Middle frontal gyrus (tissue), 1 donor: ENCODE results near the gene FOXC1.

Source experiments
- DNase-seq: peaks from one replicate; pipeline ENCODE4 v3.0.0-alpha.2; 2015; ENCODE audit warnings: low spot score; ENCODE audit errors: extremely low spot score

Gene FOXC1

GRCh38 chr6:1622851-1623768, 13.4 kb downstream of the FOXC1 start:
- DNase-seq = no peak

GRCh38 chr6:1623769-1624057, 14.0 kb downstream of the FOXC1 start:
- DNase-seq = no peak

DNA sequence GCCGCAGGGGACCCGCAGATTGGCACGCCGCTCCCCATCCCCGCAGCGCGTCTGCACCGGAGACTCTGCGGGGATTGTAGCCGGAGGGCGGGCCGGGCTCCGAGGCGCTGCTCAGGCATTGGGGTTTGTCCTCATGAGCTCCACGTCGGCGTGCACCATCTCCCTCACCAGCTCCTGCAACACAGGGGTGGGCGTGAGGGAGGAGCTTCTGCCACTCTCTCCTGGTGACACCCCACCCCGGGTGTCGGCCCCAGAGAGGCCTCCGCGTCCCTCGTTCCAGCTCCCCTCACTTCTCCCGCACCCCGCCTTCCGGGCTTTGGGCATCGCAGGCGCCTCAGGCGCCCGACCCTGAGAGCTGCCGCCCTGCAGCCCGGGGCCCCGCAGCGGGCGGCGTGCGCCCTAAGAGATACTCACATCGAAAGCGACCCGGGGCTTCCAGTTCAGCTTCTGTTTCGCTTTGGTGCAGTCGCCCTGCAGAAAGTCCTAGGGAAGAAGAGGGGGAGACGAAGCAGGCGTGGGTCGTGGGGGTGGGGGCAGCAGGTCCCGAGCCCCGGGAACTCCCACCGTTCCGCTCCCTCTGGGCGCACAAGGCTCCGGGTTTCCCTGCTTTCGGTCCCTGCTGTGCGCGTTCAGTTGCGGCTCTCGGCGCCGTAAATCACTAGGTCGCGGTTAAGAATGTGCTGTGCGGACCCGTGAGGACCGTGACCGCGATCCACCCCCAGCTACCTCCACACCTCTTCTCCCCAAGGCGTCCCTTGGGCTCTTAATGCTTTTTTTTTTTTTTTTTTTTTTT, 14.5 kb downstream of the FOXC1 start:
- DNase-seq = no peak

GRCh38 chr6:1624851-1625781, 15.4 kb downstream of the FOXC1 start:
- no peak for DNase-seq

DNA sequence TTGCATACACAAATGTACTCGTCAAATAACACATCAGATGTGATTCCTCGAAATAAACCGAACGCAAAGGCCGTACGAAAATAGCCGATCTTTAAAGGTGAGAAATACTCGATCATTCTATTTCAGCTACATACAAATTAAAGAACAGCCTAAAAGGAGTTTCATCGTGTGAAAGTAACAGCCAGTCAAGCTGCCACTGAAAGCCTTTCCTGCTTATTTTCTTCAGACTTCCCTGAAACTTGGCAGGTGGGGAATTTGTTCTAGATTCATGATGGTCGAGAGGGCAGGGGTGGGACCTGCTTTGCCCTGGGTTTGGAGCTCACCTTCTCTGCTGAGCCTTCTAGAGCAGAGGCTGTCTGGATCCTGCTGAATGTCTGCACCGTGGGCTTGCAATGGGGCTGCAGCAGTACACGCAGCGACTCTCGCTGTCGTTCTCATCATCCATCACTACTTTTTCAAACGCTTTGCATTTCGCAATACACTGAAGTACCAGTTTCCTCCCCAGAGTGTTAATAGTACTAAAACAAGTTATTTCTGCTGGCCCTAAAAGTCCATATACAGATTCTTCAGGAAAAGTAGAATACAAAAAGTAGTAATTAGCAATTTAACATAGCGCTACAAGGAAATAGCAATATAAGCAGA, 16.2 kb downstream of the FOXC1 start:
- DNase-seq = no peak

- no peak for DNase-seq
These were observed 16.8 kb downstream of the FOXC1 start for GRCh38 chr6:1626481-1626880.

DNA sequence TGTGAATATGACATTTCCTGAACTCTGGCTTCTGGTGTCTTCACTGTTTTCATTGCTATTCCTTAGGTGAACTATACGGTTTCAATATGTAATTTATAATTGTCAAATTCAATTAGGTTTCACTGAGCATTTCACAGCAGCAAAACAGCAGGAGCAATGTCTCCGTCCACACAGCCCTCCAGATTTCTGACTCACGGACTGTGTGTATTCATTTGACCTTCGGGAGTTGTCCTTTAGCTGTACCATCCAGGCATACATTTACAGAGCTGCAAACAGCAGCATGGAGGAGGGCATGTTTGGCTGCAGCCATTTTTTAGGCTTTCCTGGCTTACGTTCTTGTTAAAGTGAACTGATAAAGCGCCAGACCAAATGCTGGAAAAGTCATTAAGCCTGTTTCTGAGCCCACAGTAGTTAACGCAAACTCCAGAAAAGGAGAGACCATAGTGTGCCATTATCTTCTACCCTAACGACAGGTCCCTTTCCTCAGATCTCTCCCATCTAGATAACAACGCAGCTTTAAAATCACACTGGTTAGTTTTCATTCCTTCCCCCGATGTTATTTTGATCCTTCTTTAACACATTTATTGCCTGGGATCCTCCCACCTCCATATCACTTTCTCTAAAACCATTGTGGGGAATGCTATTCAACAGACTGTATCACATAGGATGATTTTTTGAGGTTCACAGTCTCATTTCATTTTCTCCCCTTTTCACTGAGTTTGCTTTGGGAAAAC, 18.3 kb downstream of the FOXC1 start:
- DNase-seq = no peak

DNA sequence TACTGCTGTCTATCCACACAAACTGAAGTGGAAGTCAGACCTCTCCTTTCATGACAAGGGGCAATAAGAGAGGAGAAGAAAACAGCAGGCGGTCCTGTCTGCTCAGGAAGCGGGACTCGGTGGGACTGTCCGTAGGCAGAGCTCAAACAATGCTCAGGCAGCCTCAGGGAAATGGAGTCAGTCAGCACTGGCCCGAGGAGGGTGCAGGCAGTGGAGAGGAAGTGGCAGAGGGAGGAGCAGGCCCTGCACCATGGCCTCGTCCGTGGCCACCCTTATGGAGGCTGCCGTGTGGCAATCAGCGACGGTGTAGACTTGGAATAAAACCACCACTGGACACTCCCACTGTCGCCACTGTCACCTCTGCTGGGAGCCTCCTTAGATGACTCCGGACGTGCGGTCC, 19.6 kb downstream of the FOXC1 start:
- DNase-seq = no peak

DNA sequence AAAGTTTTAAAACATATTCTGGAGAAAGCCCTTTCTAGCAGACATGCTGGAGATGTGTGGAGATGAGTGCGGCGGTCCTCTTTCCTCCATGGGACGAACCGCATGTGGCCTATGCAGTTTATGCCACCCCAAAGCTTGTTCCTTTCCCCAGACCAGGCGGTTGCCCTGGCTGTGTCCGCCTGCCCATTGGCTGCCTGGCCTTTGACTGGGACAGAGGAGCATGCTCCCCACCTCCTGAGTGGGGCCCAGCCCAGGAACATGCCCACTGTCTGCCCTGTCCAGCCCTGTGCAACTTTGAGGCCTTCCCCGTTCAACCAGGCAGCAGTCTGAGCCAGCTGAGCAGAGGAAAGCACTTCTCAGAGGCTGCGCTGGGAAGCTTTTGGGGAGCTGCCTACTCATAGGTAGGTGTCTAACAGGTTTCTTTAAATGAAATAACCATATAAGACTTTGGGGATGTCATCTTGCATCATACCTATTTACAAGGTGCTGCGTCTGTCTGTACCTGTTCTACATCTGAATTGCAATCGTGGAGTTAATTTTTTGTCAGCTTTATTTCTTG, 20.6 kb downstream of the FOXC1 start:
- no peak for DNase-seq

DNA sequence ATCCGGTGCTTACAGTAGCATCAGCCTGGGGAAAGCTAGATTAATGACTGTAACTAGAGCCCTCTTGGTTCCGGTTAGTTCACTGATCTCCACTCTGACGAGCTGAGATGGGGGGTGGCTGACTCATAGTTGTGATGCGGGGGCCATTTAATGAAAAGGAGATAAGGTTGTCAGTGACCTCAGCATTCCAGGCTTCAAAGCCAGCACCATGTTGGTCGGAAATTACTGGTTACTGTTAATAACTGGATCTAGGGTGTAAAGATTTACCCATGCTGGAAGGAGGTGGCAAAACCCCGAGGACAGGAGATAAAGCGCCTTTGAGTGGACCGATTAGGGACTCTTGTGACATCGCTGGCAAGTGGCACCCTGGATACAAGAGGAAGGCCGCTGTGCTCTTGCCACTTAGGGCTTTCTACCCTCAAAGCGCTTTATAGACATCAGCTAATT, 21.1 kb downstream of the FOXC1 start:
- no peak for DNase-seq

GRCh38 chr6:1631251-1631650, 21.5 kb downstream of the FOXC1 start:
- DNase-seq = no peak

- DNase-seq = no peak
These were observed 23.8 kb downstream of the FOXC1 start for GRCh38 chr6:1633366-1634021.

- DNase-seq = no peak
These were observed 24.4 kb downstream of the FOXC1 start for GRCh38 chr6:1634081-1634480.

GRCh38 chr6:1635305-1636010, 25.7 kb downstream of the FOXC1 start:
- no peak for DNase-seq

DNA sequence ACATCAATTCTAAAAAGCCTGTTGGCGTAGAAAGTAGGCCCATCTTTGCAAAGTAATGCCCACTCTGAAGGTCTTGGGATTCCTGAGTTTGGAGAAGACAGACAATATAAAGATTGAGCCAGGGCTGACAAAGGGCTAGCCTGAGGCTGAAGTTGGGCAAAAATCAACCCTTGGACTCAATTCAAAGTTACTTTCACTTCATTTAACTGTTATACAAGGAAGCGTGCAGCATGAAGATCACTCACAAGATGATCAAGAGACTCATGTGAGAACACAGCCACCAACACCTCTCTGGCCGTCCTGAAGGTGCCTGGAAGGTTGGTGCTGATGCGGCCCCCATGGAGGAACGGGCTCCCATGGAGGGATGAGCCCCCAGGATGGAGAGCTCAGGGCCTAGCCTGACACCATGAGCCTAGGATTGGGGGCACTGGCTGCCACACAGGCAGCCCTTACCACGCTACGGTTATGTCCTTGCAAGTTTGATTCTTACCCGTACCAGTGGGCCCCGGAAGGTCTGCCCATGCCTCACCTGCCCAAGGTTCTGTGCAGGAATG, 26.6 kb downstream of the FOXC1 start:
- no peak for DNase-seq

DNA sequence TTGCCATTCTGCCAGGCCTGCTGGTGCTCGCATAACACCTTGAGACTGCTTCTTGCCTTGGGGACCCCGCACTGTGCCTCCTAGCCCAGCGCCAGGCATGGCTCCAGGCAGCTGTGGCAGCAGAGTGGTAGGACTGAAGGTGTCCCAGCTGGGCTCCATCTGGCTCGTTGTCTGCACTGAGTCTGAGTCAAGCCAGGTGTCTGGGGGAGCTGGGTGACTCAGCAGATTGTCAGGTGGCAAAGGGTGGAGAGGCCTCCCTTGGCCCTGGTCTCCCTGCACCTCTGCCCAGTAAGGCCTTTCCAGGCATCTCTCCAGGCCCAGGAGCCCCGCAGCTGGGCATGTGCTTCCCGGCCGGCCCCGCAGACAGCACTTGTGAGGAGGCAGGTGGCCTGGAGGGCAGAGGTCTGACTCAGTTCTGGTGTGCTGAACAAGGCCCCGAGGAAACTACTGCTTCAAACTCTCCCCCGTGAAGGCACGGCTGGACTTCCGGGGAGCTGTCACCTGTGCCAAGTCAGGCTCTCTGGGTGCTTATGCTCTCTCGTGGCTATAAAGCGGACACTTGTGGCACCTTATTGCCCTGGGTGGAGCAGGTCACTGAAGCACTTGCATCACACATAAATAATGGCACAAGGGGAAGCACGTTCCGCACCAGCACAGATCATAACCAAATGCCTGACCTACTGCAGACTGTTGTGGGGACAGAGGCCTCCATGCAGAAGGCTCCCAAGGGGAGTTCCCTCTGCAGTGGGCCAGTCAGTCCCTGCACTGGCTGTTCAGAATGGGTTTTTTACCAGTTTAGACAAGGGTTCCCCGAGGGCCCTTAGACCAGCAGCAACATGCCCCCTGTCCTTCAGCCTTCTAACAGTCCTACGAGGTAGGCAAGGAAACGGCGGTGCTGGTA, 27.5 kb downstream of the FOXC1 start:
- DNase-seq = no peak

DNA sequence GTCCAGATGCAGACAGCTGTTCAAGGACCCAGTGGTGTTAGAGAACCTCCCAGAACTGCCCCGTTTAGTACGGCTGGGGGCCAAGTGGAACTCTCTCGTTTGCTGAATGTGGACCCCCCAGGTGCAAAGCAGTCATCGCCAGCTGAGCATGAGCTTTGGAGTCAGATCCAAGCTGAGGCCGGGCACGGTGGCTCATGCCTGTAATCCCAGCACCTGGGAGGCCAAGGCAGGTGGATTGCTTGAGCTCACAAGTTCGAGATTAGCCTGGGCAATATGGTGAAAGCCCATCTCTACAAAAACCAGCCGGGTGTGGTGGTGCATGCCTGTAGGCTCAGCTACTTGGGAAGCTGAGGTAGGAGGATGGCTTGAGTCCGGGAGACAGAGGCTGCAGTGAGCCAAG, 29.7 kb downstream of the FOXC1 start:
- no peak for DNase-seq

- no peak for DNase-seq
These were observed 30.8 kb downstream of the FOXC1 start for GRCh38 chr6:1640476-1640875.
